HG03196 (cell line): ENCODE measurements around the gene ABHD3.
"Not testable (repeated sequence)": the region's sequence is repeated elsewhere in the genome, so short reads cannot be mapped to it uniquely, and the experiment has no call there.

Experiments
- ATAC-seq: cut with Tn5 transposase; IDR thresholded peaks from one replicate; pipeline ENCODE4 v1.9.1; 2021; ENCODE audit not compliant: unreplicated experiment

Gene ABHD3

DNA sequence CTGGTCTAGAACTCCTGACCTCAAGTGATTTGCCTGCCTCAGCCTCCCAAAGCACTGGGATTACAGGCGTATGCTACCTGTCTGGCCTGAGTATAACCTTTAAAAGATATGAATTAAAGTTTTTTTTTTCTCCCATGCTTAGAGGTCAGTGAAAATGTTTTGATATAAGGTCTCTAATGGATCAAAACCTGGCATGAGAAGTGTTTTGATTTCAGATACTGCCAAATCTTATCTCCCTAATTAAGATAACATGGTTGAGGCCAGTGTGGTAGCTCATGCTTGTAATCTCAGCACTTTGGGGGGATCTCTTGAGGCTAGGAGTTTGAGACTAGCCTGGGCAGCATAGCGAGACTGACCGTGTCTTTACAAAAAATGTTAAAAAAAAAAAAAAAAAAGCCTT, 51.2 kb downstream of the ABHD3 start:
- ATAC-seq: no peak

DNA sequence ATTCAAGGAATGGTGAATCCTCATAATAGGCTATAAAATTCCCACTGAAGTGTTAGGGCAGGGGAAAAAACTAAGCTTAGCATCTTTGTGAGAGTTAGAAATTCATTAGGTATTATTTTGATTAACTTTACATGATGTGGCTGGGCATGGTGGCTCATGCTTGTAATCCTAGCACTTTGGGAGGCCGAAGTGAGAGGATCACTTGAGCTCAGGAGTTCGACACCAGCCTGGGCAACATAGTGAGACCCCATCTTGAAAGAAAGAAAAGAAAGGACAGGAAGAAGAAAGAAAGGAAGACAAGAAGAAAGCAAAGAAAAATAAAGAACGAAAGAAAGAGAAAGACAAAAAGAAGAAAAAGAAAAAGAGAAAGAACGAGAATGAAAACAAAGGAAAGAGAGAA, 52.5 kb downstream of the ABHD3 start:
- ATAC-seq: no peak

DNA sequence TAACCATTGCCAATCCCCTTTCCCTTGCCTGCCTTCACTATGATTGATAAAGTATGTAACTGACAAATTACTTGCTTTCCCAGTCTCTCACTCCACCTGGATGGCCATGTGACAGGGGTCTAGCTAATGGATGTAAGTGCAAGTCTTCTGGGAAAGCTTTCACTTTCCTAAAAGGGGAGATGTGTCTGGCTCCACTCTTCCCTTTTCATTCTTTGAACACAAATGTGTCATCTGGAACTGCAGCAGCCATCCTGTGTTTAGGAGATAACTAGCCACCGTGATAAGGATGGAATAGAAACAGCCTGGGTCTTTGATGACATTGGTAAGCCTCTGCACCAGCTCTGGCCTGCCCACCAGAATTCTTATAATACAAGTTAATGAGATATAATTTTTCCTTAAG, 54.3 kb downstream of the ABHD3 start:
- ATAC-seq: no peak

DNA sequence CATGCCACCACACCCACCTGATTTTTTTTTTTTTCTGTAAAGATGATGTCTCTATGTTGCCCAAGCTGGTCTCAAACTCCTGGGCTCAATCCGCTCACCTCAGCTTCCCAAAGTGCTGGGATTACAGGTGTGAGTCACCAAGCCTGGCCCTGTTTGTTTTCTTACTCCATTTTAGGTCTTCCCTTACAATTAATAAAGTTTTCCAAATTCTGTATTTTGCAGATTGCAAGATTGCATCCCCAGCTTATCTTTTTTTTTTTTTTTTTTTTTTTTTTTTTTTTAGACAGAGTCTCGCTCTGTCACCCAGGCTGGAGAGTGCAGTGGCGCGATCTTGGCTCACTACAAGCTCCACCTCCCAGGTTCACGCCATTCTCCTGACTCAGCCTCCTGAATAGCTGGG, 64.2 kb downstream of the ABHD3 start:
- not testable (repeated sequence) for ATAC-seq

DNA sequence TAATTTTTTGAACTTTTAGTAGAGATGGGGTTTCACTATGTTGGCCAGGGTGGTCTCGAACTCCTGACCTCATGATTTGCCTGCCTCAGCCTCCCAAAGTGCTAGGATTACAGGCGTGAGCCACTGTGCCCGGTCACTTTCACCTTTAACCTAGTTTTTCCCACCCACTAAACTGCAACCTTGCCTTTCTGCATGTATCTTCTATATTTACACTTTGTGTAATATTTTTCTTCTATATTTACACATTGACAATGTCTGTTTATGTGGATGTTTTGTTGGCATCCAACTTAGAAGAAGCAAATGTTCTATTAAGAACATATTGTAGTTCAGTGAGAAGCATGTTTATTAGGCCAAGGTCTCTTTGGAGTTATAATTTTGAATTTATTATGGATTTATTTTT, 65.8 kb downstream of the ABHD3 start:
- ATAC-seq: no peak

DNA sequence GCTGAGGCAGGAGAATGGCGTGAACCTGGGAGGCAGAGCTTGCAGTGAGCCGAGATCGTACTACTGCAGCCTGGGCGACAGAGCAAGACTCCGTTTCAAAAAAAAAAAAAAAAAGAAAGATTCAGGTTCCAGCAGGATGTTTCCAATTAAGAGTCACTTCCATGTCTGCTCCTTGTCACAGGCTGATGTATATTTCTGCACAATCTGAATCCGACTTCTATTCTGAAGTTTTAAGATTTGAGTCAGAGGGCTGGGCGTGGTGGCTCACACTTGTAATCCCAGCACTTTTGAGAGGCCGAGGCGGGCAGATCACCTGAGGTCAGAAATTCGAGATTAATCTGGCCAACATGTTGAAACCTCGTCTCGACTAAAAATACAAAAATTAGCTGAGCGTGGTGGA, 67.8 kb downstream of the ABHD3 start:
- ATAC-seq: no peak

DNA sequence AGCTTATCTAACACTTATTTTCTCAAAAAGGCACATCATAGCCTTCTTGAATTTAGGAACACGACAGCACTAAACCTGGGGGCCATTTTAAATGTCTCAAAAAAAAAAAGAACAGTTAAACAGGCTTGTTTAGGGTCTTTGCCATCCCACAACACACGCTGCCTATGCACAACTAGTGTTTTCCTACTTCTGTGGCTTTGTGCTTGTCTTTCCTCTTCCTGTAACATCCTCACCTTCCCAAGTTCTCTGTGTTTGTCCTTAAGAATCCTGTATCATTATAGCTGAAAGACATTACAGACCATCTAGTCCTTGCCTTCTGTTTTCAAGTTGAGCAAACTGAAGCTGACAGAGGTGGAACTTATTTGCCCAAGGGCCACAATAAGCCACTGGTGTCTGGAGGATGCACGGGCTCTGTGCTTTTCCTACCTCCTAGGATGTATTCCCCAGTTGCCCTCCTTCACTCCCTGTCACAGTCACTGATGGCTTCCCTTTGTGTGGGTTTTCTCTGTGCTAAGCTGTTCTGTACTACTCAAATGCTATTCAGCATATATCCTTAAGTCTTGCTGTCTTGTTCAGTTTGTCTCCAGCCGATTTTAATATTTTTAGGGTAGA, 69.9 kb downstream of the ABHD3 start:
- ATAC-seq: no peak

DNA sequence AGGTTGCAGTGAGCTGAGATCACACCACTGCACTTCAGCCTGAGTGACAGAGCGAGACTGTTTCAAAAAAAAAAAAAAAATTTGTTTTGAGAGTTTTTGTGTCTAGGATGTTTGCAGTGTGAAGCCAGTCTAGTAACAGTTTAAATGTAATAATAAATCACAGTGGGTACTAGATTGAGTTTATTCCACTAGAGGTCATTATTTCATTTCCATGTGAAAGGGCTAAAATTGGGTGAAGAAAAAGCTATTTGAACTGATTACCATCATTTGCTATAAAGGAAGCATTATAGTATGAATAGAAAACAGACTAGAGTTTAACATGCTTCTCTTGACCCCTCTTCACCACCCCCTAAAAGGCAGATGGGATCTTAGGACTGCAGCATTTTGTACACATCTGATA, 72.2 kb downstream of the ABHD3 start:
- no peak for ATAC-seq

DNA sequence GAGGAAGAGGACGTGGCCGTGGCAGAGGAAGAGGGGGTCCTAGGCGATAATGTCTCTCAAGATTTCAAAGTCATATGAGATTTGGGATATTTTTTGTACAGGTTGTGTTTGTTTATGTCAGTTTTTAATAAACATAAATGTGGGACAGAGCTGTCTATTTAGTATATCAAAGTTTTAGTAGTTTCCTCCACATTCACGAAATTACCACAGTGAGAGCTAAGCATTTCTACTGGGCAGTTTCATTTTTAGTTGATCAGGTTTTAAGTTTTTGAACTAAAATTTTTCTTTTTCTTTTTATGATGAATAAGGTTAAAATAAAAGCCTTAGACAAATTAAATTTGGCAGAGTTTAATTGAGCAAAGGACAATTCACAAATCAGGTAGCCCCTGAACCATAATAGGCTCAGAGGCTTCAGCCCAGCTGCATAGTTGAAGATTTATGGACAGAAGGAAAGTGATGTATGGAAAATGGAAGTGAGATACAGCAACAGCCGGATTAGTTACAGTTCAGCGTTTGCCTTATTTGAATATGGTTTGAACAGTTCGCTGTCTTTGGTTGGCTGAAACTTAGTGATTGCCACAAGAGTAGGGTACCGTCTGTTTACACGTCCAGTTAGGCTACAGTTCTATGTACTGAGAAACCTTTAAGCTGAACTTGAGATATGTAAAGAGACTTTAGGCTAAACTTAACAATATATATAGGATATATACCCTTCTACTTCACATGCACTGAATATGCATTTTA, 75.3 kb downstream of the ABHD3 start:
- peak; percentile 83 for ATAC-seq

DNA sequence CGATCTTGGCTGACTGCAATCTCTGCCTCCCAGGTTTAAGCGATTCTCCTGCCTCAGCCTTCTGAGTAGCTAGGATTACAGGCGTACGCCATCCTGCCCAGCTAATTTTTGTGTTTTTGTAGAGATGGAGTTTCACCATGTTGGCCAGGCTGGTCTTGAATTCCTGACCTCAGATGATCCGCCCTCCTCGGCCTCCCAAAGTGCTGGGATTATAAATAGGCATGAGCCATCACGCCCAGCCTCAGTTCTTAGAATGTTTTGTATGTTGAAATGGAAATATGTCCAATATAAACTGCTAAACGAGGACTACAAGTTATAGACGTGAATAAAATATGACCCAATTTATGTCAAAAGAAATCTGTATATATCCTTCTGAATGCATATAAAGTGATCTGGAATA, 82.9 kb downstream of the ABHD3 start:
- not testable (repeated sequence) for ATAC-seq

DNA sequence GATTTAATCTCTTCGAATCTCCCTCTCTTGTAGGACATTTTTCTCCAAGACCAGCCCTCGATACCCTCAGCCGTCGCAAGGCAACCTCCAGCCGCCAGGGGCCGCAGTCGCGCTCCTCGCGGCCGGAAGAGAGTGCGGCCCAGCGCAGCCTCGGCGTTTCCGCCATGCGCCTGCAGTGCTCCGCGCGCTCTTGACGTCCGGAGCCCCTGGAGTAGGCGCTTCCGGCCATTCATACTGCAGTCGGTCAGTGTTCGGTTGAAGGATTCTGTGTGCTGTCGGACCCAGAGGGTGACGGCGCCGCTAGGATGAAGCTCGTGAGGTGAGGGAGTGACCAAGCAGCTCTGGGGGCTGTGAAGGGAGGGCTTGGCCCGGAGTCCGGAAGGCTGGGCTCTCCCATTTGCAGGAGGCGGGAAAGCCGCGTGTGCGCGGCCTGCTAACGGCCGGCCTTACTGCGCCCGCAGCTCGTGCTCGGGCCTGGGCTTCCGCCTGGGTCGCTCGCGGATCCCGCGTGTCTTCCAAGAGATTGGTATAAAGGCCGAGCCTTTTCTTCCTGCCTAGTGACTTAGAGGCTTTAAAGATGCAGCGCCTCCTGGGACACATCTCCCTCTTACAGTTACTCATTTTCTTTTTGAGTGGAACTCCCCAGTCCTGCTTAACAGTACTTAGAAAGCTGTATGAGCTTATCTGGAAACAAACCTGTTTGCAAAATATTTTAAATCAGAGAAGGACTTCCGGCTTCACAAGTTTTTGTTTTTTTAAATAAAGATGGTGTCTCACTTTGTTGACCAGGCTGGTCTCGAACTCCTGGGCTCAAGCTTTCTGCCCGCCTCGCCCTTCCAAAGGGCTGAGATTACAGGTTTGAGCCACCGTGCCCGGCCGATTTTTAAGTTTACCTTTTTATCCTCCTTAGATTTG, 92.2 kb downstream of the ABHD3 start, which contains the start of gene SNRPD1:
SNRPD1 (plus strand) TSS at position 190 of the 915 bp plus-strand sequence; CDS start at position 306, 116 bp downstream.
- peak; percentile 98 for ATAC-seq

DNA sequence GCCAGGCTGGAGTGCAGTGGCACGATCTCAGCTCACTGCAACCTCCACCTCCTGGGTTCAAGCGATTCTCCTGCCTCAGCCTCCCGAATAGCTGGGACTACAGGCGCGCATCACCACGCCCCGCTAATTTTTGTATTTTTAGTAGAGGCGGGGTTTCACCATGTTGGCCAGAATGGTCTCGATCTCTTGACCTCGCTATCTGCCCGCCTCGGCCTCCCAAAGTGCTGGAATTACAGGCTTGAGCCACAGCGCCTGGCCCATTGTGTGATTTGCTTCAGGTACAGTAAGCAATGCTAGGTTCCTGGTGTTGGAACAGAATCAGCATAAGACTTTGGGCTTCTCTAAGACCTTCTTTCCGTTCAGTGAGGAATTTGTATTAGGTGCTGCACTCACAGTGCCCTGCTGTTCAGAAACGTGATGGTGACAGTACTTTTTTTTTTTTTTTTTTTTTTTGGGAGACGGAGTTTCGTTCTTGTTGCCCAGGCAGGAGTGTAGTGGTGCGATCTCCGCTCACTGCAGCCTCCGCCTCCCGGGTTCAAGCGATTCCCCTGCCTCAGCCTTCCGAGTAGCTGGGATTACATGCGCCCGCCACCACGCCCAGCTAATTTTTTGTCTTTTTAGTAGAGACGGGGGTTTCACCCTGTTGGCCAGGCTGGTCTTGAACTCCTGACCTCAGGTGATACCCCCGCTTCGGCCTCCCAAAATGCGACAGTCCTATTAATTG, 93.0 kb downstream of the ABHD3 start:
- not testable (repeated sequence) for ATAC-seq

DNA sequence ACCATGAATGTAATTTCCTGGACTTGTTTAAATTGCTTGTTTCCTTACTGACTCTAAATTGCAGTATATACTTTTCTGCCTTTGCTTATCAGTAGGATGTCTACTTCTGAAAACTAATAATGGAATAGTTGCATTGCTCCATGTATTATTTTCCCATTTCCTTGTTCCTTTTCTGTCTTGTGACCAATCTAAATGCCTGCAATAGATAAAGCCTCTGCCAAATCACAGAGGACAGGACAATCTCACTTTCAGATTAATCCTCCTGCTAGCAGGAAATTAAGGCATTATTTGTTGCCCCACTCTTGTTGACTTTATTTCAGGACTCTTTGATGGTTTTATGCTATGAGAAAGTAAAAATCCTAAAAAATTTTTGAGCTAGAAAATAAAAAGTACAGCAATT, 99.4 kb downstream of the ABHD3 start:
- no peak for ATAC-seq

DNA sequence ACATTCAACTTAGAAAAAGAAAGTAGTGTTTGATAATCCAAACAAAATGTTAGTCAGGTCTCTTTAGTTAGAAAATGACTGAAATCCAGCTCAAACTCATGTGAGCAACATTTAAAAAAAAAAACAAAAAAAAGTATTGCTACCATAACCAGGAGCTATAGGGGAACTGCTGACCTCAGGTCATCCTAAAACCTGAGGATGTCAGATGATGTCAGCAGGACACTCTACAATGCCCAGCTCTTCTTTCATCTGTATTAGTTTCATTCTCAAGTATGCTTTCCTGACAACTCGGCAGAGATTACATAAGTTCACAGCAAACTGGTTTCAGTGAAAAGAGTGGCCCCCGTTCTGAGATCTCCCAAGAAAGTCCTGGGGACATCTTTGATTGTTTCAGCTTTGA, 99.9 kb downstream of the ABHD3 start:
- ATAC-seq: no peak

DNA sequence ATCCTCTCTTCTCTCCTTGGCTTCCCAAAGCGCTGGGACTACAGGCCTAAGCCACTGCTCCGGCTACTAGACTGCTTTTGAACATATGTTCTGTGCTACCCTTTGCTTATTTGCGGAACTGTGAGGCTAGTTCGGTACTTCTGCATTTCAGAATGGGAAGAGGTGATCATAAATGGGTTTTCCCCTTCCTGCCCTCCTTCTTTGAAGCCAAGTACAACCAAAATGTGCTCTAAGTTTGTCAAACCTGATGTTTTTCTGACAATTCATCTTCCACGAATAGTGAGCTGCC, 102.3 kb downstream of the ABHD3 start:
- ATAC-seq: no peak
